Measurements from ENCODE around the gene ARHGAP22.

ARHGAP22 gene

GRCh38 chr10:48587101-48587500 lies 17.8 kb downstream of the ARHGAP22 start:
- H3K9me3 ChIP-seq (ENCODE audit: control insufficient read depth, low read length): peaks cover 6% of the 10 kb centered on the region
- peaks cover 21 to 73% of the 10 kb centered on the region in 2 experiments for H3K36me3 ChIP-seq (ENCODE audit: control insufficient read depth in 1 of 2, insufficient read depth in 2 of 2, low read depth in 1 of 2, low read length in 2 of 2)
- H3K18ac ChIP-seq (ENCODE audit: low read depth in 1 of 2, low read length in 2 of 2): no peak overlapping the region
- no peak overlapping the region for H2BK120ac ChIP-seq (ENCODE audit: low read depth, low read length)
- no peak for DNase-seq
- H3K23ac ChIP-seq (ENCODE audit: low read length in 2 of 2): no peak overlapping the region
- no peak overlapping the region for H2BK12ac ChIP-seq (ENCODE audit: low read length in 2 of 2)
- H2BK15ac ChIP-seq (ENCODE audit: low read depth, poor library complexity, severe bottlenecking): peak overlapping the region; percentile 6
- no peak overlapping the region for H3K4ac ChIP-seq (ENCODE audit: low read depth in 1 of 2, low read length in 2 of 2)
- no peak overlapping the region for H2AK5ac ChIP-seq (ENCODE audit: low read length, severe bottlenecking)
- H3K4me2 ChIP-seq (ENCODE audit: low read length, poor library complexity, severe bottlenecking): no peak overlapping the region
- no peak overlapping the region for H3K9ac ChIP-seq (ENCODE audit: low read length)
- H3K79me1 ChIP-seq (replicated peaks; ENCODE audit: low read length, poor library complexity, severe bottlenecking): peaks cover 22% of the 10 kb centered on the region
- H3K4me1 ChIP-seq (ENCODE audit: control insufficient read depth, insufficient read depth, low read depth, low read length): peaks cover 16% of the 10 kb centered on the region
- H4K91ac ChIP-seq (ENCODE audit: low read length): no peak overlapping the region
- no peak overlapping the region for H3K27ac ChIP-seq (ENCODE audit: low read length, poor library complexity, severe bottlenecking)
- no peak overlapping the region for H3K4me3 ChIP-seq (ENCODE audit: insufficient read depth in 1 of 2, low read depth in 1 of 2, low read length in 2 of 2)
- H3K27me3 ChIP-seq (ENCODE audit: control insufficient read depth in 1 of 2, insufficient read depth in 1 of 2, low read length in 2 of 2): no peaks in the 10 kb centered on the region
- H3K14ac ChIP-seq (ENCODE audit: low read length in 2 of 2): no peak overlapping the region
- no peak overlapping the region for H2AFZ ChIP-seq (ENCODE audit: low read depth, low read length)
- no peak overlapping the region for H4K8ac ChIP-seq (ENCODE audit: low read length)
- no peak overlapping the region for H2BK5ac ChIP-seq (ENCODE audit: low read depth, low read length, poor library complexity, severe bottlenecking)
- 15% methylated on average over 2 of the region's 2 CpGs for WGBS

GRCh38 chr10:48582970-48583369 lies 21.9 kb downstream of the ARHGAP22 start:
- Histone ChIP-seq H4K8ac (ENCODE audit: low read length) (no peak overlapping the region), H3K9me3 (ENCODE audit: control insufficient read depth, low read length) (peaks cover 6% of the 10 kb centered on the region), H3K27ac (ENCODE audit: low read length, poor library complexity, severe bottlenecking) (no peak overlapping the region), H2BK5ac (ENCODE audit: low read depth, low read length, poor library complexity, severe bottlenecking) (no peak overlapping the region), H4K91ac (ENCODE audit: low read length) (no peak overlapping the region), H3K4me2 (ENCODE audit: low read length, poor library complexity, severe bottlenecking) (no peak overlapping the region), H3K36me3 (ENCODE audit: control insufficient read depth in 1 of 2, insufficient read depth in 2 of 2, low read depth in 1 of 2, low read length in 2 of 2) (peaks cover 19 to 92% of the 10 kb centered on the region in 2 experiments), H3K4me3 (ENCODE audit: insufficient read depth in 1 of 2, low read depth in 1 of 2, low read length in 2 of 2) (no peak overlapping the region), H3K4me1 (ENCODE audit: control insufficient read depth, insufficient read depth, low read depth, low read length) (peaks cover 8% of the 10 kb centered on the region), H3K18ac (ENCODE audit: low read depth in 1 of 2, low read length in 2 of 2) (no peak overlapping the region), H2BK15ac (ENCODE audit: low read depth, poor library complexity, severe bottlenecking) (no peak overlapping the region), H3K4ac (ENCODE audit: low read depth in 1 of 2, low read length in 2 of 2) (no peak overlapping the region), H3K9ac (ENCODE audit: low read length) (no peak overlapping the region), H2AK5ac (ENCODE audit: low read length, severe bottlenecking) (no peak overlapping the region), H3K79me1 (replicated peaks; ENCODE audit: low read length, poor library complexity, severe bottlenecking) (peaks cover 18% of the 10 kb centered on the region), H3K23ac (ENCODE audit: low read length in 2 of 2) (no peak overlapping the region), H2BK12ac (ENCODE audit: low read length in 2 of 2) (no peak overlapping the region), H2AFZ (ENCODE audit: low read depth, low read length) (no peak overlapping the region), H3K14ac (ENCODE audit: low read length in 2 of 2) (no peak overlapping the region), H2BK120ac (ENCODE audit: low read depth, low read length) (no peak overlapping the region), H3K27me3 (ENCODE audit: control insufficient read depth in 1 of 2, insufficient read depth in 1 of 2, low read length in 2 of 2) (no peaks in the 10 kb centered on the region)
- DNase-seq: no peak
- WGBS: 98% methylated on average over 10 of the region's 10 CpGs

GRCh38 chr10:48580236-48580635 lies 24.6 kb downstream of the ARHGAP22 start:
- peaks cover 4% of the 10 kb centered on the region for H3K4me1 ChIP-seq (ENCODE audit: control insufficient read depth, insufficient read depth, low read depth, low read length)
- no peak overlapping the region for H3K23ac ChIP-seq (ENCODE audit: low read length in 2 of 2)
- no peak overlapping the region for H2BK15ac ChIP-seq (ENCODE audit: low read depth, poor library complexity, severe bottlenecking)
- H3K18ac ChIP-seq (ENCODE audit: low read depth in 1 of 2, low read length in 2 of 2): no peak overlapping the region
- H3K4me3 ChIP-seq (ENCODE audit: insufficient read depth in 1 of 2, low read depth in 1 of 2, low read length in 2 of 2): no peak overlapping the region
- no peak overlapping the region for H2BK12ac ChIP-seq (ENCODE audit: low read length in 2 of 2)
- H3K9me3 ChIP-seq (ENCODE audit: control insufficient read depth, low read length): peaks cover under 1% of the 10 kb centered on the region
- WGBS: 95% methylated on average over 5 of the region's 5 CpGs
- H2AK5ac ChIP-seq (ENCODE audit: low read length, severe bottlenecking): no peak overlapping the region
- H2AFZ ChIP-seq (ENCODE audit: low read depth, low read length): no peak overlapping the region
- H3K4me2 ChIP-seq (ENCODE audit: low read length, poor library complexity, severe bottlenecking): no peak overlapping the region
- H3K79me1 ChIP-seq (replicated peaks; ENCODE audit: low read length, poor library complexity, severe bottlenecking): peaks cover 8% of the 10 kb centered on the region
- no peak overlapping the region for H4K8ac ChIP-seq (ENCODE audit: low read length)
- H3K27me3 ChIP-seq (ENCODE audit: control insufficient read depth in 1 of 2, insufficient read depth in 1 of 2, low read length in 2 of 2): no peaks in the 10 kb centered on the region
- H3K4ac ChIP-seq (ENCODE audit: low read depth in 1 of 2, low read length in 2 of 2): no peak overlapping the region
- no peak for DNase-seq
- no peak overlapping the region for H4K91ac ChIP-seq (ENCODE audit: low read length)
- no peak overlapping the region for H2BK5ac ChIP-seq (ENCODE audit: low read depth, low read length, poor library complexity, severe bottlenecking)
- peak overlapping the region; percentile 52 for H3K9ac ChIP-seq (ENCODE audit: low read length)
- no peak overlapping the region for H3K27ac ChIP-seq (ENCODE audit: low read length, poor library complexity, severe bottlenecking)
- no peak overlapping the region for H2BK120ac ChIP-seq (ENCODE audit: low read depth, low read length)
- H3K14ac ChIP-seq (ENCODE audit: low read length in 2 of 2): no peak overlapping the region
- H3K36me3 ChIP-seq (ENCODE audit: control insufficient read depth in 1 of 2, insufficient read depth in 2 of 2, low read depth in 1 of 2, low read length in 2 of 2): peaks cover 15 to 88% of the 10 kb centered on the region in 2 experiments

- Histone ChIP-seq H2BK5ac (ENCODE audit: low read depth, low read length, poor library complexity, severe bottlenecking) (no peak overlapping the region), H3K9me3 (ENCODE audit: control insufficient read depth, low read length) (no peaks in the 10 kb centered on the region), H3K23ac (ENCODE audit: low read length in 2 of 2) (no peak overlapping the region), H3K9ac (ENCODE audit: low read length) (peak overlapping the region; percentile 52), H3K79me1 (replicated peaks; ENCODE audit: low read length, poor library complexity, severe bottlenecking) (peaks cover 11% of the 10 kb centered on the region), H3K36me3 (ENCODE audit: control insufficient read depth in 1 of 2, insufficient read depth in 2 of 2, low read depth in 1 of 2, low read length in 2 of 2) (peaks cover 17 to 89% of the 10 kb centered on the region in 2 experiments), H3K18ac (ENCODE audit: low read depth in 1 of 2, low read length in 2 of 2) (no peak overlapping the region), H3K14ac (ENCODE audit: low read length in 2 of 2) (no peak overlapping the region), H4K91ac (ENCODE audit: low read length) (no peak overlapping the region), H3K4me3 (ENCODE audit: insufficient read depth in 1 of 2, low read depth in 1 of 2, low read length in 2 of 2) (peak overlapping the region in 1 of 2 experiments; percentile 46), H3K4me1 (ENCODE audit: control insufficient read depth, insufficient read depth, low read depth, low read length) (peaks cover 4% of the 10 kb centered on the region), H2BK12ac (ENCODE audit: low read length in 2 of 2) (no peak overlapping the region), H2BK120ac (ENCODE audit: low read depth, low read length) (no peak overlapping the region), H3K27ac (ENCODE audit: low read length, poor library complexity, severe bottlenecking) (no peak overlapping the region), H3K27me3 (ENCODE audit: control insufficient read depth in 1 of 2, insufficient read depth in 1 of 2, low read length in 2 of 2) (no peaks in the 10 kb centered on the region), H2AFZ (ENCODE audit: low read depth, low read length) (no peak overlapping the region), H2AK5ac (ENCODE audit: low read length, severe bottlenecking) (no peak overlapping the region), H3K4me2 (ENCODE audit: low read length, poor library complexity, severe bottlenecking) (no peak overlapping the region), H2BK15ac (ENCODE audit: low read depth, poor library complexity, severe bottlenecking) (no peak overlapping the region), H4K8ac (ENCODE audit: low read length) (no peak overlapping the region), H3K4ac (ENCODE audit: low read depth in 1 of 2, low read length in 2 of 2) (no peak overlapping the region)
- peak; percentile 49 for DNase-seq
- WGBS: 80% methylated on average over 8 of the region's 8 CpGs
These were observed 25.5 kb downstream of the ARHGAP22 start for GRCh38 chr10:48579251-48579960.

Data from mesenchymal stem cell (in vitro differentiated cells and primary cell).